ENCODE results near the gene TMUB2. TPM values are rescaled to one million over a fixed set of nuclear protein-coding genes. Genes with fewer than 3 reads are reported as not detected.

Gene TMUB2
- total RNA-seq, 2 experiments from 2014 or later: 21.3 to 25.9 TPM

- Histone ChIP-seq H3K4me3 (ENCODE audit: low read depth, low read length, poor library complexity, severe bottlenecking) (peak overlapping the region; percentile 52), H2AFZ (ENCODE audit: low read length) (no peak overlapping the region), H3K36me3 (ENCODE audit: insufficient read depth, low read length) (peaks cover 90% of the 10 kb centered on the region)
Observed at GRCh38 chr17:44210342-44211192, 23.8 kb downstream of the TMUB2 start.

DNA sequence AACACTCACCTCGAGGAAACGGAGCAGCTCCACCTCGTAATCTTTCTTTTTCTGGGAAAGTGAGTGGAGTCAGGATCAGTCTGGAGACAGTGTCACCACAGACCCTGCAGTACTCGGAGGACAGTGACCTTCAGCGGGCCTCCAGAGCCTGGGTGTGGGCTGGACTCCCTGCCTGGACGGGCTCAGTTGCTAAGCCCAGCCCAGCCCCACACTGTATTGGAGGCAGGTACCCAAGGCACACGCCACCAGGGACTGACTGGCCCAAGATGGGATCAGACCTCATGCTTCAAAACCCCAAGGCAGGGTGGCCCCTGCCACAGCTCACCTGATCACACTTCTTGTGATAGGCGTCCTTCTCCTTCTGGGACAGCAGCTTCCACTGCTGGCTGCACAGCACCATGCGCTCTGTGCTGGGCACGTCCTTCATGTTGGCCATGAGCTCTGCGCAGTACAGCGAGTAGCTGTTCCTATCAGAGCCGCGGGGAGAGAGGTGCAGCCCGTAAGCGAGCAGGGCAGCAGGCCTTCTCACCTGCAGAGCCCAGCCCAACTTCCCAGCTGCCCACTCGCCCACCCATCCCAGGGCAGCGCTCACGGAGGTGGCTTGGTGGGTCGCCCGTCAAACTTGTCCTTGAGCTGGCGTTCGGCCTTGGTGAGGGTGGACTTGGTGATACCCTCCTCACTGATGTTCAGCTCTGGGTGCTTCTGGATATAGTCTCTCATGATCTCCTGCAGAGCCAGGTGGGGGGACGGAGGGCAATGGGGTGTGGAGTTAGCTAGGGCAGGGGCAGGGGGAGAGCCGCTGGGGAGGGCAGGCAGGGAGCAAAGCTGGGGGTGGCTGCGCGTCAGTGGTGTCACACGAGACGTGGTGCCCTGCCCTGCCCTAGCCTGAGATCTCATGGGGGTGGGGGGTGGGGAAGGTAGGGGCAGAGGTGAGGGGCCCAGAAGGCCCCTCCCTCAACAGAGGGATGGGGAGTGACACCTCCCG is 24.8 kb downstream of the TMUB2 start:
- POLR2A ChIA-PET: interaction anchor here (0.6 to 2.0 kb wide), 4 partner anchors 10 to 136 kb away, joined by 3 to 6 read pairs (median 4); no protein-coding TSS in a partner anchor
- no peaks in the 10 kb centered on the region for H4K20me1 ChIP-seq (ENCODE audit: insufficient read depth, low read length)
- intact Hi-C loops (cut with micrococcal nuclease; ENCODE audit: unreplicated experiment): loop anchor here (2.0 to 10.0 kb wide), 3 partner anchors 113 to 293 kb away; partner anchors contain the start of genes GPATCH8 and SLC25A39
- H2AFZ ChIP-seq (ENCODE audit: low read length): no peak overlapping the region
- H3K79me2 ChIP-seq (ENCODE audit: insufficient read depth, low read depth, low read length): peaks cover 33% of the 10 kb centered on the region
- CTCF ChIA-PET (ENCODE audit: unreplicated experiment): interaction anchor here (0.6 to 1.5 kb wide), 2 partner anchors 8 to 12 kb away, joined by 3 to 8 read pairs; partner anchors contain the start of genes ATXN7L3 and UBTF
- H3K4me2 ChIP-seq (ENCODE audit: low read length): peak overlapping the region; percentile 57
- no TSS peak for BruUV-seq (replicated peaks)
- peaks cover 90% of the 10 kb centered on the region for H3K36me3 ChIP-seq (ENCODE audit: insufficient read depth, low read length)
- TF ChIP-seq EZH2phosphoT487 (IDR thresholded peaks at IDR 0.05; ENCODE audit: borderline replicate concordance, low read depth, low read length): no peak
- TF ChIP-seq CTCF (conservative IDR thresholded peaks at IDR 0.05; ENCODE audit: low read length): no peak
- no peak for DNase-seq (ENCODE audit: low spot score)
- H3K9me2 ChIP-seq (ENCODE audit: insufficient read depth, low read length): no peaks in the 10 kb centered on the region
- H3K4me3 ChIP-seq (ENCODE audit: low read depth, low read length, poor library complexity, severe bottlenecking): peak overlapping the region; percentile 46
- no peaks in the 10 kb centered on the region for H3K9me3 ChIP-seq (ENCODE audit: low read length)
- H3K4me1 ChIP-seq (ENCODE audit: insufficient read depth, low read length, poor library complexity, severe bottlenecking): peaks cover 47% of the 10 kb centered on the region
- peak overlapping the region; percentile 76 for H3K27ac ChIP-seq (ENCODE audit: low read depth, low read length, poor library complexity, severe bottlenecking)

More at GRCh38 chr17:44210342-44211192, 23.8 kb downstream of the TMUB2 start:
- H3K4me1 ChIP-seq (ENCODE audit: insufficient read depth, low read length, poor library complexity, severe bottlenecking): peaks cover 37% of the 10 kb centered on the region
- peak overlapping the region; percentile 76 for H3K27ac ChIP-seq (ENCODE audit: low read depth, low read length, poor library complexity, severe bottlenecking)
- no peaks in the 10 kb centered on the region for H4K20me1 ChIP-seq (ENCODE audit: insufficient read depth, low read length)
- POLR2A ChIA-PET: interaction anchor here (0.6 to 2.0 kb wide), 3 partner anchors 9 to 36 kb away, joined by 3 to 6 read pairs (median 5); no protein-coding TSS in a partner anchor
- H3K9me3 ChIP-seq (ENCODE audit: low read length): no peaks in the 10 kb centered on the region
- peaks cover 24% of the 10 kb centered on the region for H3K79me2 ChIP-seq (ENCODE audit: insufficient read depth, low read depth, low read length)
- CTCF ChIA-PET (ENCODE audit: unreplicated experiment): interaction anchor here (0.6 to 1.5 kb wide), 7 partner anchors 9 to 135 kb away, joined by 3 to 8 read pairs (median 4); partner anchors contain the start of genes ATXN7L3, GRN and UBTF
- TSS peak; percentile 55 for BruUV-seq (replicated peaks)
- no peaks in the 10 kb centered on the region for H3K9me2 ChIP-seq (ENCODE audit: insufficient read depth, low read length)
- H3K4me2 ChIP-seq (ENCODE audit: low read length): peak overlapping the region; percentile 72
- TF ChIP-seq EZH2phosphoT487 (IDR thresholded peaks at IDR 0.05; ENCODE audit: borderline replicate concordance, low read depth, low read length) (no peak), CTCF (conservative IDR thresholded peaks at IDR 0.05; ENCODE audit: low read length) (peak; percentile 94)
- DNase-seq (ENCODE audit: low spot score): peak; percentile 94
- intact Hi-C loops (cut with micrococcal nuclease; ENCODE audit: unreplicated experiment): loop anchor here (2.0 to 10.0 kb wide), 3 partner anchors 114 to 294 kb away; partner anchors contain the start of genes GPATCH8 and SLC25A39
